Natural killer cell (primary cell): ENCODE results near the gene GTF3C1. TPM values are rescaled to one million over a fixed set of nuclear protein-coding genes. Genes with fewer than 3 reads are reported as not detected.

Source experiments
- ATAC-seq, 3 donors: fragments of 150-1000 bp in 2 of 3; fragments of 200-7000 bp in 1 of 3; cut with Tn5 transposase; 1 replicate in 1 of 3; 2 replicates in 2 of 3; pipeline ENCODE4 v1.10.0; 2021; ENCODE audit warnings: mild to moderate bottlenecking in 2 of 3, moderate library complexity in 2 of 3
- DNase-seq, 2 donors: peaks; one replicate each; pipeline versions ENCODE4 v3.0.0 to v3.0.0-alpha.2; 2013 to 2021; ENCODE audit warnings: mixed read lengths in 1 of 2
- H3K27ac ChIP-seq: one replicate; pipeline ENCODE4 v1.5.1; 2013; ENCODE audit warnings: mild to moderate bottlenecking, low read length
- H3K27me3 ChIP-seq: one replicate; pipeline ENCODE4 v1.6.1; 2013; ENCODE audit warnings: low read length; ENCODE audit not compliant: control insufficient read depth, insufficient read depth
- H3K36me3 ChIP-seq: one replicate; pipeline ENCODE4 v1.6.1; 2013; ENCODE audit warnings: low read length; ENCODE audit not compliant: control insufficient read depth, insufficient read depth
- H3K4me1 ChIP-seq: one replicate; pipeline ENCODE4 v1.6.1; 2013; ENCODE audit warnings: low read length; ENCODE audit not compliant: control insufficient read depth, insufficient read depth
- H3K4me3 ChIP-seq: one replicate; pipeline ENCODE4 v1.5.1; 2013; ENCODE audit warnings: low read length
- H3K9me3 ChIP-seq: one replicate; pipeline ENCODE4 v1.6.1; 2013; ENCODE audit warnings: low read length; ENCODE audit not compliant: control insufficient read depth, insufficient read depth
- H3K27ac Mint-ChIP-seq, 2 donors: one replicate each; pipeline ENCODE4 v1.8.0; 2022; ENCODE audit warnings: mild to moderate bottlenecking in 2 of 2, mixed read lengths in 2 of 2, moderate library complexity in 1 of 2
- H3K27me3 Mint-ChIP-seq, 2 donors: one replicate each; pipeline ENCODE4 v1.8.0; 2022; ENCODE audit warnings: low read depth in 2 of 2, mixed read lengths in 2 of 2
- H3K36me3 Mint-ChIP-seq: one replicate; pipeline ENCODE4 v1.8.0; 2022; ENCODE audit warnings: mixed read lengths
- H3K4me1 Mint-ChIP-seq, 2 donors: one replicate each; pipeline ENCODE4 v1.8.0; 2022; ENCODE audit warnings: mixed read lengths in 2 of 2
- H3K4me3 Mint-ChIP-seq: one replicate; pipeline ENCODE4 v1.8.0; 2022; ENCODE audit warnings: mild to moderate bottlenecking, moderate library complexity, mixed read lengths
- H3K9me3 Mint-ChIP-seq, 2 donors: one replicate each; pipeline ENCODE4 v1.8.0; 2022; ENCODE audit warnings: mixed read lengths in 2 of 2
- WGBS: methylation state at CpG from one replicate; pipeline ENCODE4 v1.1.7; 2013; ENCODE audit warnings: missing lambda C conversion rate; ENCODE audit not compliant: insufficient coverage; 5-methylcytosine and 5-hydroxymethylcytosine counted together
- intact Hi-C: fragments of 100-400 bp; cut with micrococcal nuclease; formaldehyde crosslinking; loops from one replicate; pipeline ENCODE4 v1.14.2; 2022
- total RNA-seq, 4 donors: library from RNA; stranded (reverse); fragments of 120-200 nt in 1 of 4; gene quantifications; one replicate each; pipeline versions ENCODE4 v1.2.3 to v1.2.4, GENCODE V29; 2013 to 2022
- TF ChIP-seq, protein P1 (sequence below): fragments of 200-600 bp; IDR thresholded peaks from one replicate; pipeline ENCODE4 v1.8.0; 2022; ENCODE audit warnings: antibody characterized with exemption

Gene GTF3C1
- total RNA-seq, 3 donors from 2014 or later (not counting 1 experiment from before 2014, with no cell fraction given), result 111 to 160 (median 125) TPM

- peak in 1 of 2 donors; percentile 45 for DNase-seq
- intact Hi-C loops, result no loop called here
- H3K4me3 ChIP-seq, result no peak overlapping the region
- H3K27ac ChIP-seq, result no peak overlapping the region
- Mint-ChIP-seq H3K27ac (no peak overlapping the region), H3K4me3 (no peak overlapping the region), H3K4me1 (peaks cover 12 to 17% of the 10 kb centered on the region in 2 donors), H3K36me3 (no peaks in the 10 kb centered on the region), H3K27me3 (no peaks in the 10 kb centered on the region), H3K9me3 (no peaks in the 10 kb centered on the region)
- 97% methylated on average over 9 of the region's 9 CpGs for WGBS
- peak in 2 of 3 donors; percentile 74 to 79 for ATAC-seq
- H3K9me3 ChIP-seq, result no peaks in the 10 kb centered on the region
- TF ChIP-seq, protein P1, sequence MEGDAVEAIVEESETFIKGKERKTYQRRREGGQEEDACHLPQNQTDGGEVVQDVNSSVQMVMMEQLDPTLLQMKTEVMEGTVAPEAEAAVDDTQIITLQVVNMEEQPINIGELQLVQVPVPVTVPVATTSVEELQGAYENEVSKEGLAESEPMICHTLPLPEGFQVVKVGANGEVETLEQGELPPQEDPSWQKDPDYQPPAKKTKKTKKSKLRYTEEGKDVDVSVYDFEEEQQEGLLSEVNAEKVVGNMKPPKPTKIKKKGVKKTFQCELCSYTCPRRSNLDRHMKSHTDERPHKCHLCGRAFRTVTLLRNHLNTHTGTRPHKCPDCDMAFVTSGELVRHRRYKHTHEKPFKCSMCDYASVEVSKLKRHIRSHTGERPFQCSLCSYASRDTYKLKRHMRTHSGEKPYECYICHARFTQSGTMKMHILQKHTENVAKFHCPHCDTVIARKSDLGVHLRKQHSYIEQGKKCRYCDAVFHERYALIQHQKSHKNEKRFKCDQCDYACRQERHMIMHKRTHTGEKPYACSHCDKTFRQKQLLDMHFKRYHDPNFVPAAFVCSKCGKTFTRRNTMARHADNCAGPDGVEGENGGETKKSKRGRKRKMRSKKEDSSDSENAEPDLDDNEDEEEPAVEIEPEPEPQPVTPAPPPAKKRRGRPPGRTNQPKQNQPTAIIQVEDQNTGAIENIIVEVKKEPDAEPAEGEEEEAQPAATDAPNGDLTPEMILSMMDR, result peak; percentile 57
- no peaks in the 10 kb centered on the region for H3K27me3 ChIP-seq
- H3K36me3 ChIP-seq, result peaks cover 37% of the 10 kb centered on the region
- H3K4me1 ChIP-seq, result no peaks in the 10 kb centered on the region
Observed at GRCh38 chr16:27515874-27516353, 33.8 kb downstream of the GTF3C1 start.

- H3K36me3 ChIP-seq, result peaks cover 44% of the 10 kb centered on the region
- H3K4me1 Mint-ChIP-seq, result peaks cover 12 to 17% of the 10 kb centered on the region in 2 donors
Observed at GRCh38 chr16:27514806-27515205, 34.9 kb downstream of the GTF3C1 start.

GRCh38 chr16:27511657-27512448 is 37.9 kb downstream of the GTF3C1 start:
- Histone ChIP-seq H3K36me3 (peaks cover 46% of the 10 kb centered on the region), H3K4me1 (no peaks in the 10 kb centered on the region), H3K27me3 (no peaks in the 10 kb centered on the region), H3K9me3 (no peaks in the 10 kb centered on the region), H3K4me3 (no peak overlapping the region), H3K27ac (no peak overlapping the region)
- TF ChIP-seq, protein P1, result no peak
- no peaks in the 10 kb centered on the region for H3K27me3 Mint-ChIP-seq
- H3K9me3 Mint-ChIP-seq, result no peaks in the 10 kb centered on the region
- 97% methylated on average over 21 of the region's 22 CpGs for WGBS
- DNase-seq (no peak), ATAC-seq (no peak)
- H3K27ac Mint-ChIP-seq, result peak overlapping the region; percentile 11 to 43
- H3K36me3 Mint-ChIP-seq, result peaks cover 8% of the 10 kb centered on the region
- intact Hi-C loops, result no loop called here
- no peak overlapping the region for H3K4me3 Mint-ChIP-seq
- peaks cover 8 to 17% of the 10 kb centered on the region in 2 donors for H3K4me1 Mint-ChIP-seq

More at GRCh38 chr16:27514806-27515205, 34.9 kb downstream of the GTF3C1 start:
- Histone ChIP-seq H3K27me3 (no peaks in the 10 kb centered on the region), H3K4me3 (no peak overlapping the region), H3K4me1 (no peaks in the 10 kb centered on the region), H3K9me3 (no peaks in the 10 kb centered on the region), H3K27ac (no peak overlapping the region)
- no peaks in the 10 kb centered on the region for H3K9me3 Mint-ChIP-seq
- no peak overlapping the region for H3K4me3 Mint-ChIP-seq
- TF ChIP-seq, protein P1, result no peak
- DNase-seq (no peak), ATAC-seq (no peak)
- 96% methylated on average over 12 of the region's 12 CpGs for WGBS
- no peak overlapping the region for H3K27ac Mint-ChIP-seq
- intact Hi-C loops, result no loop called here
- no peaks in the 10 kb centered on the region for H3K27me3 Mint-ChIP-seq
- H3K36me3 Mint-ChIP-seq, result no peaks in the 10 kb centered on the region
